WTC11 (cell line): ENCODE results near the gene PDE11A.

ENCODE experiments used
- ARID4B ChIP-seq: sonication (generic); formaldehyde crosslinking; IDR thresholded peaks from 2 replicates; pipeline ENCODE4 v1.8.0; 2023; ENCODE audit warnings: missing genetic modification reagents, mild to moderate bottlenecking, borderline replicate concordance
- ATF3 ChIP-seq: sonication (generic); formaldehyde crosslinking; conservative IDR thresholded peaks from 2 replicates; pipeline ENCODE4 v1.8.1; 2022; ENCODE audit warnings: mild to moderate bottlenecking, missing genetic modification reagents
- CTCF ChIP-seq: fragments of 200-600 bp; IDR thresholded peaks from 2 replicates; pipeline ENCODE4 v1.8.0; 2022; ENCODE audit warnings: antibody characterized with exemption
- FOXK1 ChIP-seq: sonication (generic); formaldehyde crosslinking; IDR thresholded peaks from 2 replicates; pipeline ENCODE4 v1.8.0; 2022; ENCODE audit warnings: mild to moderate bottlenecking, moderate library complexity, missing genetic modification reagents
- JUN ChIP-seq: sonication (generic); formaldehyde crosslinking; IDR thresholded peaks from 2 replicates; pipeline ENCODE4 v1.8.0; 2023; ENCODE audit warnings: mild to moderate bottlenecking, missing genetic modification reagents
- MAX ChIP-seq: sonication (generic); formaldehyde crosslinking; IDR thresholded peaks from 2 replicates; pipeline ENCODE4 v1.8.0; 2022; ENCODE audit warnings: mild to moderate bottlenecking, missing genetic modification reagents
- MXD4 ChIP-seq: fragments of 250-450 bp; sonication (Bioruptor Pico); IDR thresholded peaks from 2 replicates; pipeline ENCODE4 v1.8.0; 2021; ENCODE audit warnings: mild to moderate bottlenecking, moderate library complexity, borderline replicate concordance
- PRDM15 ChIP-seq: sonication (generic); formaldehyde crosslinking; IDR thresholded peaks from 2 replicates; pipeline ENCODE4 v1.8.0; 2022; ENCODE audit warnings: missing genetic modification reagents
- SOX15 ChIP-seq: fragments of 250-450 bp; sonication (Bioruptor Pico); IDR thresholded peaks from 2 replicates; pipeline ENCODE4 v1.9.0; 2021; ENCODE audit warnings: mild to moderate bottlenecking
- ZNF121 ChIP-seq: sonication (generic); formaldehyde crosslinking; IDR thresholded peaks from 2 replicates; pipeline ENCODE4 v1.8.0; 2023; ENCODE audit warnings: missing genetic modification reagents
- ZNF138 ChIP-seq: sonication (generic); formaldehyde crosslinking; conservative IDR thresholded peaks from 2 replicates; pipeline ENCODE4 v1.8.1; 2022; ENCODE audit warnings: mild to moderate bottlenecking, moderate library complexity, missing genetic modification reagents
- ZNF425 ChIP-seq: fragments of 250-450 bp; sonication (Bioruptor Pico); conservative IDR thresholded peaks from 2 replicates; pipeline ENCODE4 v1.9.0; 2021; ENCODE audit warnings: mild to moderate bottlenecking
- ZNF512 ChIP-seq: sonication (generic); formaldehyde crosslinking; IDR thresholded peaks from 2 replicates; pipeline ENCODE4 v1.8.1; 2022; ENCODE audit warnings: missing genetic modification reagents, borderline replicate concordance

- peak; percentile 42; the same call in 1 of the 2 replicates for TF ChIP-seq CTCF
- no peak for TF ChIP-seq FOXK1 (CRISPR knock-in tag)
- TF ChIP-seq ATF3 = no peak
- TF ChIP-seq MAX (CRISPR knock-in tag) = no peak
- no peak for TF ChIP-seq SOX15
- no peak for TF ChIP-seq ARID4B (CRISPR knock-in tag)
- TF ChIP-seq ZNF512 (CRISPR knock-in tag) = no peak
- no peak for TF ChIP-seq PRDM15
- no peak for TF ChIP-seq MXD4
- no peak for TF ChIP-seq ZNF138 (CRISPR knock-in tag)
- no peak for TF ChIP-seq JUN (CRISPR knock-in tag)
- TF ChIP-seq ZNF121 = no peak
- no peak for TF ChIP-seq ZNF425 (CRISPR knock-in tag)
Measured at GRCh38 chr2:177604271-177605065, 468.1 kb downstream of the PDE11A start.
